AG08395 (cell line): ENCODE results near the gene LYSMD4.

Experiments used
- DNase-seq: peaks from one replicate; pipeline ENCODE4 v3.0.0; 2012; ENCODE audit warnings: mixed read lengths, low spot score

LYSMD4 gene

DNA sequence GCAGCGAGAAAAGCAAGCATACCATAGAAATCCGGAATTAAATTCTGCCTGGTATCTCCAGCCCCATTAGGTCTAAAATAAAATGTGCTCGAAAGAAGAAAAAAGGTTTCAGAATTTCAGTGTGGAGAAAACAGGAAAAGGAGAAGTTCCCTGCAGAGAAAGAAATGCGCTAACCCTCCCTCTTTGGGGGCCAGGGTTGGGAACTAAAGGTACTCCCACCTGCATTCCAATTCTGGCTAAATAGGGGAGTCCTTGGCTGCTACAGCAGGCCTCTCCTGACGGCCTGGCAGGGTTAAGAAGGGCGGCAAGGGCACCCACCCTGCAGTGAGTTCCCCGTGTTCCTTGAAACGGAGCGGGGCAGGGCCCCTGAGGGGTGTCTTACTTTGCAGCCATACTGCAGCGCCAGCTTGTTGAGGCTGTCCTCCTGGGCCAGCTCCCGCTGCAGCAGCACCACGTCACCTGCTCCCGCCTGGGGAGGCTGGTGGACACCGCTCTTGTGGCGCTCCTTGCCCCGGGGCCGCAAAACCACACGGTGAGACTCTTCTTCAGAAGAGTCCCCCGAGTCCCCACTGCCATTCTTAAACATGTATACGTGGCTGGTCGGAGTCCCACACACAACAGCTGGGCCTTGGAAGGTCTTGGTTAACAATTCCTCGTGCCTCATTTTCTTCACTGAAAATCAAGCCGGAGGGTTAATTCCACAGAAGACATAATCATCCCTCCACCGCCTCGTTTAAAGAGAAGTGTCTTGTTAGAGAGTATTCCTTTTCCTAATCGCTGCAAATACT lies 1.7 kb downstream of the LYSMD4 start:
- DNase-seq = no peak

DNA sequence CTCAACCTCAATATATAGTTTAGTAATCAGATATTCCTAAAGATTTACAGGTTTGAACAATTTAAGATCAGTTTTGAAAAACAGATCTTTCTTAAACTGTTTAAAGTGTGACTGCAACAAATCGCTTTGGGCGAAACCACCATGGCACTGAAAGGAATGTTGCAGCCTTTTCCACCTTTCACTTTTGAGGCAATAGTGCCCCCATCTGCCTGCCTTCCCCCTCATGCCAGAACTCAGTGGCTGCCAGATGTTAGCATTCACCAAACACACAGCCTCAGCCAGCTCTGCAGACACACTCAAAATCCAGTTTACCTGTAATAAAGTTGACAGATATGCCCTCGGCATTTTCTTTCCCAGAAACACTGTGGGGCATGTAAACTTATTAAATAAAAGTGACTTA lies 3.3 kb downstream of the LYSMD4 start:
- peak; percentile 58 for DNase-seq

DNA sequence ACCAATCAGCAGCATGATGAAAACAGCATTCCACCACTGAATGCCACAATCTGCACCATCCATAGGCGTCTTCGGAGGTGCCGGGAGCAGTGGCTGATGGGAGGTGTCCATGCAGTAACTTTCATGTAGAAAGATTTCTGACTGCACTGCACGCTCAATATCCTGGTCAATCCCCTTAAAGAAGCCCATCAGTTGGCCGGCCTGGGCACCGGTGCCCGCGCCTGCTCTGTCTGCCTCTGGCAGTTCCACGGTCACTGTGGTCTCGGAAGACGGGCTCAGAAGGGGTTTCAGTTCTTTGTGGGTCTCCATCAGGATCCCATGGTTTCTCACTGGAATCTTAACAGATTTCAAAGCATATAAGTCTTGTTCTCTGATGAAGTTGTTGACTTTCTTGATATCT lies 3.9 kb downstream of the LYSMD4 start:
- DNase-seq = no peak

DNA sequence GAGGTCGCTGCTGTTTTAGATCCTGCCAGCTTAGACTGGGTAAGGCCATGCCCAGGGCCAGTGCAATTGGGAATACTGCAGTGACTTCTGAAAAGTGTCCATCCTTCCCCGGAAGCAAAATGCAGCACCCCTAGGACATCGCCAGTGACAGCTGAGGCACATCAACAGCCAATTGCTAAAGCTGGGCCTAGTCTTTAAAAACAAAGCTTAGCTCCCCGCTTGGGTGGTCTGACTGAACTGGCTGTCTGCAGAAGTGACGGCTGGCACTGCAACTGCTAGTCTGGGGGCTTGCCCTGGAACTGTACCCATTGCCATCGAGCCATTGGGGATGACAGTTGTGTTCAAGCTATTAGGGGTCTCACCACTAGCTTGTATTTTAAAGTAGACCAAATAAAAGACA lies 4.3 kb downstream of the LYSMD4 start:
- no peak for DNase-seq

DNA sequence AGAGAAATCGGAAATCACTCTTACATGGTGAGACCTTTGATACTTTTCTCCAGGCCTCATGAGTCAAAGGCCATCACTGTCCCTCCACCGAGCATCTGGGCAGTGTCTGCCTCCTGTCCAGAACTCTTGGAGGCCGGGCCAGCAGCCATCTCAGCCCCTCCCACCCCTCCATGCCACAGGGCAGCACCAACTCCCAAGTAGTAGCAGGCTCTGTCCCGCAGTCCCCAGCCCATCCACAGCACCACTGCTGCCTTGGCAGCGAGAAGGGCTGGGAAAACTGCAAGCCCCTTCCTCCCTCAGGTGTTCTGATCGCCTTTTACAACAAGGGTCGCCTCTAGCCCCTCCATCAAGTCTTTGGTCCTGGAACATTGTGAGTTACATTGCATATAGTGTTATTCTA lies 5.5 kb downstream of the LYSMD4 start:
- DNase-seq = no peak

DNA sequence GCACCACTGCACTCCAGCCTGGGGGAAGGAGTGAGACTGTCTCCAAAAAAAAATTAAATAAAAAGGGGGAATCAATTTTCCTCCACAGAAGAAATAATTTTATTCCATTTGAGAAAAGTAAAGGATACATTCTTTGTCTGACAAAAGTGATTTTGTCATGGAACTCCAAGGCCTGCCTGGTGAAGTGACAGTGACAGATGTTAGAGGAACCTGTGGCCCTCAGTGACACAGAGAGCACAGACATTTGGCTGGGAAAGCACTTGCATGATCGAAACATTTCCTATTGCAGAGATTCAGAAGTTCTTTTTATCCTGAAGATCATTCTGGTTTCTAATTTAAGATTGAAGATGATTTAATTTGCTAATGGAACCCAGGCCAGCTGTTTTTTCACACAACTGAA lies 5.9 kb downstream of the LYSMD4 start:
- no peak for DNase-seq

DNA sequence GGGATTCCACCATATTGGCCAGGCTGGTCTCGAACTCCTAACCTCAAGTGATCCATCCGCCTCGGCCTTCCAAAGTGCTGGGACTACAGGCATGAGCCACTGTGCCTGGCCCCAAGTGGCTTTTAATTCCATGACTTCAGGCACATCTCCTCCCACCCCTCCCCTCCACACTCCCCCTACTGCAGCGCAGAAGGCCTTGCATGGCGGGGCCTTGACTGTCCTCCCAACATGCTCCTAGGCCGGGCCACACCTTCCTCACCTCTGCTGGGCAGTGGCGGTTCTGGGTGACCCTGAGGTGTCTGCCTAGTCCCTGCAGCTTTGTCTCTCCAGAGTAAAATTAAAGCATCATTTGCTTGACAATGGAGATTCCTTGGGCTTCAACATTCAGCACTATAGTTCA lies 6.9 kb downstream of the LYSMD4 start:
- DNase-seq = no peak

DNA sequence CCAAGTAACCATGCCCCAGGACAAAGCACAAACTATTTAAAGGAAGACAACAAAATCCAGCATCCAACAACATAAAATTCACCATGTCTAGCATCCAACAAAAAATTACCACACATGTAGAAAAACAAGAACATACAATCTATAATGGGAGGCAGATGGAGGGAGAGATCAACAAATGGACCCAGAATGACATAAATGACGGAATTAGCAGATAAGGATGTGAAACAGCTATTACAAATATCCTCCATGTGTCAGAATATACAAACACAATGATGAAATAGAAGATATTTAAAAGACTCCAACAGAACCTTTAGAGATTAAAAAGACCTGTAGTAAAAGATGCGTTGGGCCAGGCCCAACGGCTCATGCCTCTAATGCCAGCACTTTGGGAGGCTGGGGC lies 10.8 kb downstream of the LYSMD4 start:
- no peak for DNase-seq

DNA sequence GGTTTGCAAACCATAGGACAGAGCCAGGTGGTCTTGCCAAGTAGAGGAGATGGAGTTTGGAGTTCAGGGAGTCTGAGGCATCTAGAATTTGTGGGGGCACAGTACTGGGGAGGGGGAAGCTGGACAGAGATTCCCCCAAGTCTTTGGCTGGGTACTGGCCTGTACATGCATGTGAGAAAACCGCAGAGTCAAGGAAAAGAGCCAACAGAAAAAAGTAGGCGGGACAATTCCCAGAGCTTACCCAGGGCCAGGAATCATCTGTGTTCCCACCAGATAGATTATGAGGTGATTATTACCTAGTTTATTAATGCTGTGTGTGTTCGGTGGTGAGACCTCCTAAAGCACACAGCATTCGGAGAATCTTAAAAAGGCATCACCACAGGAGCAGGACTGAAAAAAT lies 11.3 kb downstream of the LYSMD4 start:
- no peak for DNase-seq

DNA sequence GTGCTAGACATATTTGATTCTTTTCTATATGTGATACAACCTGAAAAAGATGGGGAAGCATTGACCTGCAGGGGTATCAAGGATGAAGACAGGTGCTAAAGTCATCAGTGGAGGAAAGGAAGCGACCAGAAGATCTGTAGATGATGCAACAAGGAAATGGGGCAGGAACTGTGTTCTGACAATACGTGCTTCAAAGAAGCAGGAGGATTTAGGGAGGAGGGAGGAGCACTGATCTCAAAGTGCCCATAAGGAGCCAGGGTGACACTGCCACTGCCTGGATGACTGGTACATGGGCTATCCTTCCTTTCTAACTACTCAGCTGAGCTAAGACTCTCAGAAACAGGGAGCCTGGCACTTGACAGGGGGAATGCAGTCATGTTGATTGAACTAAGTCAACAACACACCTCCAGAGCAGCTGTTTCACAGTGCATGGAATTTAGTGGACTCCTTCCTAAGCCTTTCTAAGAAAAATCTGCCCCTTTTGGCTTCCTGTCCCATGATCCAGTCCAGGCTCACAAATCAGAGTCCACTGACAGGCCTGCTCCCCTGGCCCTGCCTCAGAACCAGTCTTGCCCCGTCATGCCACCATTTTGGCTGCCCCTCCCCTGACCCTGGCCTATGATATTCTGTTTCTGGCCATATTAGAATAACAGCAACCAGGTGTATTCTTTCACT lies 12.0 kb downstream of the LYSMD4 start:
- no peak for DNase-seq

DNA sequence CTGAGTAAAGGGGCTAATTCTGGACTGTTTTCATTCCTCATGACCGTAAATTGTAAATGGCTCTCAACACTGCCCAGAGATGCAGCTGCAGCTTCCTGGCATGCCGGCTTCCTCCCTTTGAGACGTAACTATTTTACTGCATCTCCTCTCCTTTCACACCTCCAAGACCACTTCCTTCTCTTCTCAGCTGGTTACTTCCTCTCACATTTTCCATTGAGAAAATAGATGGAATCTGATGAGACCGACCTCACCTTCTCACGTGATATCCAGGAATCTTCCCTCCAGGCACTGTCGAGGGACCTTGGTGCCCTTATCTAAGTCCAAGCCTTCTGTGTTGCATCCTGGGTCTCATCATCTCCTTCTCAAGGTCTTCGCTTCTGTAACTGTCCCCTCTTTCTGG lies 12.7 kb downstream of the LYSMD4 start:
- no peak for DNase-seq

DNA sequence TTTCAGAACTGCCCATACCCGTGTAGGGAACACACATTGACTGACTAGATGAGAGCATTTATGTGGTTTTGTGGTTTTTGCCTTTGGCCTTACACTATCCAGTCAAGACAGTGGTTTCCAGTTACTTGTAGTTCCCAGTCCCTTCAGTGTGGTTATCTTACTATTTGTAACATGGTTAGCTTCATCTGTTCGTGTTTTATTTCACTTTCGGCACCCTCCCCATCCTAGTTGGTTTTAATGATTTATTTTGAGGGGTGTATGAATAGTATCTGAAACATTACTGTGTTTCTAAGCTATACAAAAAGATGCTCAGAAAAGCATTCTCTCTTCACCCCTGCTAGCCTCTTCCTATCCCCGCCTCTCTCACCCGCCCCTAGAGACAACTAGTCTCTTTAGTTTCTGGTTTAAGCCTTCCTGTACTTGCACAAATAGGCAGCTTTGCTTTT lies 14.1 kb downstream of the LYSMD4 start:
- peak; percentile 67 for DNase-seq

DNA sequence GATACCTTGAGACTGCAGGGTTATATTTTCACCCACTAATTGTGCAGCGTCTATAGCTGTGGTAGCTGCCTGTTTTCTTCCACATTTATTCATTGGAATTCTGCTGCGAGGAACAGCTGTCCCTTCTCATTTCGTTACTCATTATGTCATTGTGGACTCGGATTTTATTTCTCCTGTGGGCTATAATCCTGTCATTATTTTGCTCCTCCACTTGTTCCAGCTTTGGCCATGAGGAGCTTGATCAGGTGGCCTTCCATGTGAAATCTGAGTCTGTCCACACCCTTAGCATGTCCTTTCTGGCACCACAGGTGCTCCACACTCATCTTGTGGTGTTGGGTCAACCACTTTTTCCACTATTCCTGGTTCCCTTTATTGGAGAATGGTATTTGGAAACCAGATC lies 14.8 kb downstream of the LYSMD4 start:
- DNase-seq = no peak

DNA sequence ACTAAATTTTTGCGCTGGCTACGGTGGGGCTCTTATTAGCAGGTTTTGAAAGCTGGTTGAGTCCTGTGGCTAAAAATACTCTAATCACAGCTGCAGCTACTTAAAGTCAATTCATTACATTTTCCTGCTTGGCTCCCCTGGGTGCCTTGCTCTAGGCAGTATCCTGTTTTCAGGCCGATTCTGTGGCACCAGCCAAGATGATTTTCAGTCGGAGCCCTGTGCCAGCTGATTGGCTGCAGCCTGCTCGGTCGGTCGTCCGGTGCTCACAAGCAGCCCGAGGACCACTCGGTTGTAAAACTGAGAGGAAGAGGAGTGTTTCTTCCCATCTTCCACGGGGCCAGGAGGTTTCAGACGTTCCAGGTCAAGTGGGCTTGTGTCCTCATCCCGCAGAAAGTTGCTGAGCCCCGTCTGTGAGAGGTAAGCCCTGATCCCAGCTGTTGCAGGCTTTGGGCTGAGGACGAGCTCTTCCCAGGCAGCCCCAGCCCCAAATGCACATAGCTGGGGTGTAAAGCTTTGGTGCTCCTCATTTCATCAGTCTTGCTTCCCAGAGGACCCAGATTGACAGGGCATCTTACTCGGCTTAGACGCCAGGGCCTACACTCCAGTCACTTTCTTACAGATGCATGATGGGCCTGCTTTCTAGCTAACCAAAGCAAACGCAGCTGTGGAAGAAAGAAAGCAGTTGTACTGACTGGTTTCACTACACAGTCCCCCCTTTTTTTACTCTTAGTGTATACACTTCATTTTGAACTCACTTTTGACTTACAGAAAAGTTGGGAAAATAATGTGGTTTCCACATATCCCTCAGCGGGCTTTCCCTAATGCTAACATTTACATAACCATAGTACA lies 15.9 kb downstream of the LYSMD4 start:
- DNase-seq = peak; percentile 28

DNA sequence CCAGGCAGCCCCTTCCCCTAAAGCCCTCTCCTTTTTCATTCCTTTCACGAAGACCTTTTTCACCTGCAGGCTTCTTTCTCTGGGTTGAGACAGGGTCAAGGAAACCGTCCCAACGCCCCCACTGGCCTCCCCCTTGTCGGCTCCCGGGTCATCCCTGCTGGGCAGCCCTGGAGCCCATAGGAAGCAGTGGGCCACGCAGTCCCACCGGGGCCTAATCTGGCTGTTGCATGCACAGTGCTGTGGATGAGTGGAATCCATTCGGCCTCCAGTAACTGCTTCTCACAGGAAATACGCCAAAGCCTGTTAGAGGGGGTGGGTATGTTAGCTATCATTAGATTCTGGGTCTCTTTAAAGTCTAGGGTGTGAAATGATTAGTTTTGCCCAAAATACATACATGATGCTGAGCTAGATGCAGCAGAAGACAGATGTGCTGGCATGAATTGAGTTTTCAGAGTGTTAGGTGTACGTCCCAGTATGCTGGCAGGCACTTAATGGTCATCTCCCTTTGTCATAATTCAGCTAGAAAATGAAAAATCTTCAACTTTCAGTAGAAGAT lies 16.6 kb downstream of the LYSMD4 start:
- DNase-seq = no peak

DNA sequence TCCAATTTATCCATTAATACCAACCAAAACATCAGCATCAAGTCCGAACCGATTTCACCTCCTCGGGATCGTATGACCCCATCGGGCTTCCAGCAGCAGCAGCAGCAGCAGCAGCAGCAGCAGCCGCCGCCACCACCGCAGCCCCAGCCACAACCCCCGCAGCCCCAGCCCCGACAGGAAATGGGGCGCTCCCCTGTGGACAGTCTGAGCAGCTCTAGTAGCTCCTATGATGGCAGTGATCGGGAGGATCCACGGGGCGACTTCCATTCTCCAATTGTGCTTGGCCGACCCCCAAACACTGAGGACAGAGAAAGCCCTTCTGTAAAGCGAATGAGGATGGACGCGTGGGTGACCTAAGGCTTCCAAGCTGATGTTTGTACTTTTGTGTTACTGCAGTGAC lies 20.8 kb downstream of the LYSMD4 start:
- no peak for DNase-seq

DNA sequence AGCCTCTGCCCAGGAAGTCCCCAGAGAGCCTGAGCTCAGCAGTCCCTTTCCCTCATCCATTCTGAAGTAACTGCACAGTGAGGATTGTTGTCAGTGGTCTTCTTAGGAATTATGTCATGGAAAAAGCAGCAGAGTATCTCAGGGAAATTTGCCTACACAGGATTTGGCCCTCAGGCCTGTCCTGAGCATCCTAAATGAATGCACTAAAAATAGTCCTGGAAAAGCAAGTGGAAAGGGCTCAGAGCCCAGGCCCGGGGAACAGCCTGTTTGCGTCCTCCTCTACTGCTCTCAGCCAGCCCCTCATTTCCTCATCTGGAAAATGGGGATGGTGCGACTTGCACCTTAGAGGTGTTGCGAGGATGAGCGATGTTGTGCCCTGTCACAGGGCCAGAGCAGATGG lies 21.6 kb downstream of the LYSMD4 start:
- no peak for DNase-seq

DNA sequence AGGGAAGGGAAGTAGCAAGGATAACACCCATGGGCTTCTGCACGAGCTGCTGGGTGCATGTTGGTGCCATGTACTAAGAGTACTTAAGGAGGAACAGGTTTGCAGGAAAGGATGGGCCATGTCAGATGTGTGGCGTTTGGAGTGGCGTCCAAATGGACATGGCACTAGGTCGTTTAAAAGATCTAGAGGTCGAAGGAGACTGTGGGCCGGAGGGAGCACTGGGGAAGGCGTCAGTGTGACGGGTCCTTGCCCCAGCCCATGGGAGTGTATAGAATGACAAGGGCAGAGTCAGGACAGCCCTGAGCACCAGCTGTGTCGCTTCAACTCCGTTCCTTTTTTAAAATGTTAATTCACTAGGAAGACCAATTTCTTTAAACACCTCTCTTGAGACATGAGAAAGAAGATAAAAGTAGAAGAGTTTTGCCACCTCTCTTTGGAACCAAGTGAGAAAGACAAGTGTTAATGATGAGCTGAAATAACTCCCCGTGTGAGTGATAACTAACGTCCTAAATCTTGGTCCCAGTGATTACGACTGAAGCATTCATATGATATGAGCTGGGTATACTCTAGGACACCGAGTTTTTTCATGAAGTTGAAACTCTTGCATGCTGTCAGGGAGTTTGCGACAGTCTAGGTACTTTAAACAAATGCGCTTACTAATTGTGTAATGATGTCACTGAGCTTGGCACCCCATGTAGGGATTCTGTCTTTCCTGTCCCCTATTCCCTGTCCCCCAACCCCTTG lies 23.8 kb downstream of the LYSMD4 start:
- DNase-seq = no peak

DNA sequence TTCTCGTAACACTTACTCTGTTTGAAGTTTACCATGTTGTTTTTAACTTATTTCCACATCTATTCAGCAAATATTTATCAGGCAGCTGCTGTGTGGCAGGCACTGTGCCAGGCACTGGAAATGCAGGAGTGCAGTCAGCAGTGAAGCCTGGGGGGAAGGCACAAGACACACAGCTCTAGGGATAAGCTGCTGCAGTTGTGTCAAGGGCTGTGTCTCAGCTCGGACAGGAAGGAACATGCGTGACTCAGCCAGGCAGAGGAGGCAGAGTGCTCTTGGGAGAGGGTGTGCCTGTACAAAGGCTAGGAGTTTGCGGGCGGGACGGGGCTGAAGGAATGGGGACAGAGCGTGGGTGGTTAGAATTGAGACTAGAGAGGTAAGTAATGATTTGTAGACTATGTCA lies 24.7 kb downstream of the LYSMD4 start:
- peak; percentile 86 for DNase-seq

DNA sequence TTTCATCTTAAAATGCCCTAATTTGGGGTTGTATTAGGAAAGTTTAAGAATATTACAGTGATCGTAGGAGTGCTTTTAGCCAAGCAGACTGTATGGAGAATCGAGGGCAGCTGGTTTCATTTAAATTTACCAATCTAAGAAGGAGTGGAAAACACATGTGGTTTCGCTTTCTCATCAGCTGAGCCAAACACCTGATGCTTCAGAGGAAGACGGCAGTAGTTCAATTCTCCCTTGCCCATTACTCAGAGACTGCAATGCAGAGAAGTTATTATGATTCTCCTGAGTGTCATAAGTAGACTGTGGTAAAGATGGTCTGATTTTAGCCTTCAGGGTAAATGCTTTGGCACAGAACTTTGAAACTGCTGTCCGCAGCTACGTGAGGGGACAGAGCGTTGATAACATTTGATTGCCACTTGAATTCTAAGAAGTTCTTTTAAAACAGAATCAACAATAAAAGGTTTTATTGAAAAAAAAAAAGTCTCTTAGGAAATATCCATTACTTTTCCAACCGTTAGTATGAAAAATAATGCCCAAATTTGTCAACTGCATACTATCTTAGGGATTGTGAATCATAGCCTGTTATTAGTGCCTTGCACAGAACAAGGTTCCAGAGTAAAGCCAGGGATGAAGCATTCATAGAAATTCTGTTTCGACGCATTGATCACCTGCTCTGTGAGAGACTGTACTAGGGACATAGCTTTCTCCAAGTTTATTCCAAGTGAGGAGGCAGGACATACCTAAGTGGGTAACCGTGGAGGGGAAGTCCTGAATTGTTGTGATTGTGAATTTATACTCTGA lies 25.6 kb downstream of the LYSMD4 start:
- DNase-seq = peak; percentile 48
